Activated CD4-positive, alpha-beta T cell treated with anti-CD3 and anti-CD28 coated beads for 36 hours (primary cell): Measurements from ENCODE around the gene TAX1BP3. TPM values are rescaled to one million over a fixed set of nuclear protein-coding genes. Genes with fewer than 3 reads are reported as not detected.
"Not testable (repeated sequence)": the region's sequence is repeated elsewhere in the genome, so short reads cannot be mapped to it uniquely, and the experiment has no call there.

Experiments
- ATAC-seq: fragments of 200-7000 bp; cut with Tn5 transposase; one replicate; pipeline ENCODE4 v1.10.0; 2021; ENCODE audit warnings: mild to moderate bottlenecking, moderate library complexity
- CTCF ChIA-PET: fragments of 350-600 bp; sonication (Branson Sonifier 250); formaldehyde crosslinking; loops from one replicate; lab custom pipeline; 2021; ENCODE audit warnings: antibody characterized with exemption; lab: Charles Lee
- POLR2A ChIA-PET: fragments of 350-600 bp; sonication (Branson Sonifier 250); formaldehyde crosslinking; loops from one replicate; lab custom pipeline; 2021; ENCODE audit warnings: antibody characterized with exemption, inconsistent platforms; lab: Charles Lee
- DNase-seq: peaks from one replicate; pipeline ENCODE4 v3.0.0-alpha.2; 2020
- H3K27ac Mint-ChIP-seq: one replicate; pipeline ENCODE4 v1.8.0; 2021; ENCODE audit warnings: mixed read lengths
- H3K27me3 Mint-ChIP-seq: one replicate; pipeline ENCODE4 v1.8.0; 2021; ENCODE audit warnings: mixed read lengths
- H3K36me3 Mint-ChIP-seq: one replicate; pipeline ENCODE4 v1.8.0; 2021; ENCODE audit warnings: low read depth, mixed read lengths
- H3K4me1 Mint-ChIP-seq: one replicate; pipeline ENCODE4 v1.8.0; 2021; ENCODE audit warnings: mixed read lengths
- H3K4me3 Mint-ChIP-seq: one replicate; pipeline ENCODE4 v1.8.0; 2021; ENCODE audit warnings: mild to moderate bottlenecking, moderate library complexity, mixed read lengths
- H3K9me3 Mint-ChIP-seq: one replicate; pipeline ENCODE4 v1.8.0; 2021; ENCODE audit warnings: low read depth, mixed read lengths
- intact Hi-C, 2 experiments: fragments of 100-400 bp; cut with DNase I in 1 of 2; cut with micrococcal nuclease in 1 of 2; formaldehyde crosslinking; loops; one replicate each; pipeline versions ENCODE4 v1.14.2 to v1.15.1; 2022 to 2024; cut with DNase I, micrococcal nuclease
- total RNA-seq, 2 experiments: library from RNA; stranded (reverse); gene quantifications; one replicate each; pipeline ENCODE4 v1.2.3, GENCODE V29; 2021

The TAX1BP3 gene, protein sequence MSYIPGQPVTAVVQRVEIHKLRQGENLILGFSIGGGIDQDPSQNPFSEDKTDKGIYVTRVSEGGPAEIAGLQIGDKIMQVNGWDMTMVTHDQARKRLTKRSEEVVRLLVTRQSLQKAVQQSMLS
- 10 to 100 TPM; 12.0 to 14.6 TPM for total RNA-seq

GRCh38 chr17:3668279-3669084, at the start of gene TAX1BP3, which contains the start of gene EMC6:
TSS of gene TAX1BP3 (minus strand) at chr17:3668578. CDS start at chr17:3668526, 52 bp downstream.
TSS of gene EMC6 (plus strand) at chr17:3668812. CDS start at chr17:3669147, 335 bp downstream.
- H3K36me3 Mint-ChIP-seq: peaks cover 14% of the 10 kb centered on the region
- intact Hi-C loops: loop anchor here (1.0 kb wide), 10 partner anchors 26 to 957 kb away; partner anchors contain the start of genes CTNS (in 2 of the 2), SHPK (in 2 of the 2), CAMKK1 (in 1 of the 2) and CLUH (in 1 of the 2)

DNA sequence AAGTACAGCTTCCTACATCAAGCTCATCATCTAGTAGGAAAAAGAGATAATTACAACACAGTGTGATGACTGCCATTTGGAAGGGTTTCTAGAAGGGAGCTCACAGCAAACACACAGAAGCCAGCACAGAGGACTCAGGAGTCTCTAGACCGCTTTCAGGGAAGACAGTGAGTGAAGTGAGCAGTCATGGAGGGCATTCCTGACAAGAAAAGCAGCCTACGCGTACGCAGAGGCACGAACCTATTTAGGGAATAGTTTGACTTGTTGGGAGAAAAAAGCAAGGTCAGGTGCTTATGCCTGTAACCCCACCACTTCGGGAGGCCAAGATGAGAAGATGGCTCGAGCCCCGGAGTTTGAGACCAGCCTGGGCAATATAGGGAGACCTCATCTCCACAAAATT, 46.9 kb upstream of the TAX1BP3 start:
- POLR2A ChIA-PET: no interaction called here
- DNase-seq (no peak), ATAC-seq (no peak)
- Mint-ChIP-seq H3K27ac (peak overlapping the region; percentile 52), H3K4me3 (no peak overlapping the region), H3K36me3 (peaks cover 69% of the 10 kb centered on the region), H3K4me1 (peaks cover 56% of the 10 kb centered on the region), H3K27me3 (no peaks in the 10 kb centered on the region), H3K9me3 (no peaks in the 10 kb centered on the region)
- CTCF ChIA-PET: interaction anchor here (0.5 to 1.0 kb wide), 2 partner anchors 19 to 23 kb away, joined by 3 read pairs; no protein-coding TSS in a partner anchor
- intact Hi-C loops: no loop called here

More at GRCh38 chr17:3668279-3669084, at the start of gene TAX1BP3, which contains the start of gene EMC6:
- no peaks in the 10 kb centered on the region for H3K9me3 Mint-ChIP-seq
- peak within 1 kb of the TSS; percentile 97 for H3K4me3 Mint-ChIP-seq
- ChIA-PET CTCF (interaction anchor here (1.2 kb wide), 1 partner anchor 32 kb away, joined by 3 read pairs; the partner anchor contains the start of genes CTNS and SHPK), POLR2A (interaction anchor here (0.6 to 0.9 kb wide), 2 partner anchors 51 to 177 kb away, joined by 3 to 4 read pairs; no protein-coding TSS in a partner anchor)
- ATAC-seq: peak; percentile 94
- H3K27me3 Mint-ChIP-seq: no peaks in the 10 kb centered on the region
- peaks cover 21% of the 10 kb centered on the region for H3K4me1 Mint-ChIP-seq
- DNase-seq: peak; percentile 99
- peak within 1 kb of the TSS; percentile 94 for H3K27ac Mint-ChIP-seq

GRCh38 chr17:3712811-3713463, 44.6 kb upstream of the TAX1BP3 start:
- no peaks in the 10 kb centered on the region for H3K27me3 Mint-ChIP-seq
- peak; percentile 63 for DNase-seq
- POLR2A ChIA-PET: interaction anchor here (1.5 kb wide), 1 partner anchor 10 kb away, joined by 5 read pairs; the partner anchor contains the start of gene HASPIN
- CTCF ChIA-PET: interaction anchor here (0.6 to 0.9 kb wide), 2 partner anchors 25 to 46 kb away, joined by 3 to 4 read pairs; no protein-coding TSS in a partner anchor
- H3K4me3 Mint-ChIP-seq: peak overlapping the region; percentile 26
- peak; percentile 8 for ATAC-seq
- peak overlapping the region; percentile 73 for H3K27ac Mint-ChIP-seq
- peaks cover 50% of the 10 kb centered on the region for H3K36me3 Mint-ChIP-seq
- intact Hi-C loops: loop anchor here in 1 of 2 experiments (1.0 kb wide), 1 partner anchor 7 kb away; no protein-coding TSS in a partner anchor
- H3K9me3 Mint-ChIP-seq: no peaks in the 10 kb centered on the region
- peaks cover 61% of the 10 kb centered on the region for H3K4me1 Mint-ChIP-seq

DNA sequence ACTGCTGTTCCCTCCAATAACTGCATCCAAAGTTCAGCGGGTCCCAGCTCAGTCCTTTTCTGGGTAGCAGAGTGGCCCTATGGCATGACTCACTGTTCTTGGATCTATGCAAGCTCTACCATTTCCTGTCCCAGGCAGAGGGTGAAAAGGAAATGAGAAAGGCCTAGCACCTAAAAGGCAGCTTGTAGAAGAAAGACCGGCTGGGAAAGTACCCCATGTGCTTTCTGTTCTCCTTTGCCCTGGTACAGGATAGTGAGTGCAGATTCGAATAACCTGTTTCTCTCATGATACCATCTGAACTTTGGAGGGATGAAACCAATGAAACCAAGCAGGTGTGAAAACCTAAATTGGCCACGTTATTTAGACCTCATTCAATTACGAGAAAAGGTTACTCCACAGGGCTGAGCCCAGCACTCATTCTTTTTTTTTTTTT, 42.6 kb upstream of the TAX1BP3 start:
- Mint-ChIP-seq H3K27me3 (no peaks in the 10 kb centered on the region), H3K4me1 (peaks cover 55% of the 10 kb centered on the region), H3K36me3 (peaks cover 32% of the 10 kb centered on the region), H3K27ac (peak overlapping the region; percentile 83), H3K9me3 (no peaks in the 10 kb centered on the region), H3K4me3 (peak overlapping the region; percentile 55)
- DNase-seq (peak; percentile 82), ATAC-seq (peak; percentile 98)
- CTCF ChIA-PET: interaction anchor here (0.7 to 2.1 kb wide), 8 partner anchors 9 to 117 kb away, joined by 3 to 16 read pairs (median 6); partner anchors contain the start of gene HASPIN
- intact Hi-C loops: loop anchor here (1.0 to 2.0 kb wide), 7 partner anchors 12 to 135 kb away; partner anchors contain the start of genes HASPIN (in 2 of the 2), EMC6 (in 1 of the 2), NCBP3 (in 1 of the 2) and P2RX5 (in 1 of the 2)
- POLR2A ChIA-PET: interaction anchor here (0.7 to 1.7 kb wide), 7 partner anchors 12 to 135 kb away, joined by 3 to 13 read pairs (median 5); partner anchors contain the start of genes HASPIN and P2RX5

- CTCF ChIA-PET: interaction anchor here (0.6 to 1.5 kb wide), 5 partner anchors 31 to 841 kb away, joined by 3 to 4 read pairs (median 3); no protein-coding TSS in a partner anchor
- Mint-ChIP-seq H3K4me1 (peaks cover 45% of the 10 kb centered on the region), H3K4me3 (no peak overlapping the region), H3K27me3 (no peaks in the 10 kb centered on the region), H3K9me3 (no peaks in the 10 kb centered on the region), H3K27ac (peak overlapping the region; percentile 68), H3K36me3 (peaks cover 19% of the 10 kb centered on the region)
- intact Hi-C loops: no loop called here
- no peak for ATAC-seq
- DNase-seq: no peak
- POLR2A ChIA-PET: no interaction called here
These were observed 40.0 kb upstream of the TAX1BP3 start for GRCh38 chr17:3708366-3708765.

GRCh38 chr17:3705718-3705984, 37.3 kb upstream of the TAX1BP3 start:
- H3K27me3 Mint-ChIP-seq, H3K4me3 Mint-ChIP-seq, H3K9me3 Mint-ChIP-seq, intact Hi-C loops, H3K27ac Mint-ChIP-seq, DNase-seq, ATAC-seq: not testable (repeated sequence)
- CTCF ChIA-PET: interaction anchor here (0.7 kb wide), 1 partner anchor 23 kb away, joined by 3 read pairs; no protein-coding TSS in a partner anchor
- POLR2A ChIA-PET: interaction anchor here (0.6 kb wide), 1 partner anchor 58 kb away, joined by 3 read pairs; no protein-coding TSS in a partner anchor
- Mint-ChIP-seq H3K4me1 (peaks cover 24% of the 10 kb centered on the region), H3K36me3 (peaks cover 14% of the 10 kb centered on the region)

DNA sequence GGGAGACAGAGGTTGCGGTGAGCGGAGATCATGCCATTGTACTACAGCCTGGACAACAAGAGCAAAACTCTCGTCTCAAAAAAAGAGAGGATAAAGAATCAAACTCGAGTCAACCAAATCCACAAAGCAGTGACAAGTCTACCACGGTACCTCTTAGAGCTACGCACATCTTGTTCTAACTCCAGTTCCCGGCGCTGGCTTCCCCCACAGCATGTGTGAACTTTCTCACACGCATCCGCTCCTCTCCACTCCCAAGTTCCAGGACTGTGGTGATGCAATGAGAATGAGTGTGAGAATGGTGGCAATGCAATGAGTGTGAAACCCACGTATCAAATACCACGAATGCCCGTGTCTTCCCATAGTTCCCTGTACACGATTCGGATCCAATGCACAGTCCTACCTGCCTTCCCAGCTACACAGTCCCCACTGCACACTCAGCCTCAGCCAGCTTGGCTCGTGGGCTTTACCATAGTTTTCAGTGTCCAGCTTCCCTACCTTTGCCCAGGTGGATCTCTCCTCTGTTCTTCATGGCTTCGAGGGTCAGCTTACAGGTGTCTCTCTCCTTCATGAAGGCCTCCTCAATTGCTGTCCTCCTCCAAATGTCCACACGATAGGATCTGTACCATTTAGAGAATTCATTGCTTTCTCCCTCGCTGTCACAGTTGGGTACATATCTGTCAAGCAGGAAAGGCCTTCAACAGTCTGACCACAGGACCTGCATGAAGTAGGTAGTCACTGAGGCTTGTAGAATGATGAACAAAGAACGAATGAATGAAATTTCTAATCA, 36.7 kb upstream of the TAX1BP3 start:
- peaks cover 21% of the 10 kb centered on the region for H3K4me1 Mint-ChIP-seq
- ChIA-PET CTCF (no interaction called here), POLR2A (no interaction called here)
- H3K27ac Mint-ChIP-seq: no peak overlapping the region
- H3K9me3 Mint-ChIP-seq: peaks cover 2% of the 10 kb centered on the region
- intact Hi-C loops: no loop called here
- DNase-seq (no peak), ATAC-seq (no peak)
- H3K36me3 Mint-ChIP-seq: peaks cover 14% of the 10 kb centered on the region
- no peaks in the 10 kb centered on the region for H3K27me3 Mint-ChIP-seq
- H3K4me3 Mint-ChIP-seq: no peak overlapping the region

- H3K4me3 Mint-ChIP-seq, H3K9me3 Mint-ChIP-seq, intact Hi-C loops, DNase-seq, H3K4me1 Mint-ChIP-seq, H3K27me3 Mint-ChIP-seq, H3K27ac Mint-ChIP-seq: not testable (repeated sequence)
- CTCF ChIA-PET: interaction anchor here (1.1 to 3.1 kb wide), 4 partner anchors 9 to 36 kb away, joined by 3 to 11 read pairs (median 6); no protein-coding TSS in a partner anchor
- H3K36me3 Mint-ChIP-seq: peaks cover 14% of the 10 kb centered on the region
- POLR2A ChIA-PET: interaction anchor here (0.6 kb wide), 1 partner anchor 30 kb away, joined by 3 read pairs; no protein-coding TSS in a partner anchor
- peak; percentile 22 for ATAC-seq
These were observed 33.7 kb upstream of the TAX1BP3 start for GRCh38 chr17:3702041-3702539.

- Mint-ChIP-seq H3K27ac (no peak overlapping the region), H3K36me3 (peaks cover 14% of the 10 kb centered on the region), H3K27me3 (no peaks in the 10 kb centered on the region), H3K4me3 (no peak overlapping the region), H3K4me1 (no peaks in the 10 kb centered on the region), H3K9me3 (peaks cover 2% of the 10 kb centered on the region)
- DNase-seq: no peak
- POLR2A ChIA-PET: no interaction called here
- no peak for ATAC-seq
- intact Hi-C loops: no loop called here
- CTCF ChIA-PET: no interaction called here
These were observed 31.6 kb upstream of the TAX1BP3 start for GRCh38 chr17:3699951-3700350.

DNA sequence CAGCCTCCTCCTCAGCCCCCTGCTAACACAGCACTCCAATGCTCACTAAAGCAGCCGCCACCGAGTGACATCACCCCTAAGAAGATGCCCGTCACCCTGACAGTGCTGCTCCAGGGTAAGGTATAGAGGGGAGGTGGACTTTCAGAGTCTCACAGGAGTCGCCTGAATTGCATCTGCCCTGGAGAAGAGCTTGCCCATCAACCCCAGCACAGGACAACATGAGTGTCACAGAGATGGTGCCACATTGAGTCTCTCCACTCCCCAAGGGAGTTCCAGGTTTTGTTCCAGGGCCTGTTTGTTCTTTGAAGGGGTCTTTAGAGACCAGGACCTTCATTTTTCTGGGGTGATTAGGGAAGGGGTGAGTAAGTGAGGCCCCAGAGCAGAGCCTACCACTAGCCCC, 29.8 kb upstream of the TAX1BP3 start:
- Mint-ChIP-seq H3K36me3 (peaks cover 14% of the 10 kb centered on the region), H3K4me3 (no peak overlapping the region), H3K9me3 (peaks cover 2% of the 10 kb centered on the region), H3K27ac (no peak overlapping the region), H3K4me1 (peaks cover 13% of the 10 kb centered on the region), H3K27me3 (no peaks in the 10 kb centered on the region)
- intact Hi-C loops: no loop called here
- POLR2A ChIA-PET: no interaction called here
- CTCF ChIA-PET: no interaction called here
- ATAC-seq (no peak), DNase-seq (no peak)
